HG02623 (cell line): ENCODE measurements around the gene HTR6.

Source experiments
- ATAC-seq: cut with Tn5 transposase; IDR thresholded peaks from one replicate; pipeline ENCODE4 v1.9.1; 2021; ENCODE audit warnings: moderate library complexity; ENCODE audit not compliant: unreplicated experiment

Gene HTR6

GRCh38 chr1:19717467-19717866 lies 52.8 kb downstream of the HTR6 start:
- ATAC-seq = no peak

DNA sequence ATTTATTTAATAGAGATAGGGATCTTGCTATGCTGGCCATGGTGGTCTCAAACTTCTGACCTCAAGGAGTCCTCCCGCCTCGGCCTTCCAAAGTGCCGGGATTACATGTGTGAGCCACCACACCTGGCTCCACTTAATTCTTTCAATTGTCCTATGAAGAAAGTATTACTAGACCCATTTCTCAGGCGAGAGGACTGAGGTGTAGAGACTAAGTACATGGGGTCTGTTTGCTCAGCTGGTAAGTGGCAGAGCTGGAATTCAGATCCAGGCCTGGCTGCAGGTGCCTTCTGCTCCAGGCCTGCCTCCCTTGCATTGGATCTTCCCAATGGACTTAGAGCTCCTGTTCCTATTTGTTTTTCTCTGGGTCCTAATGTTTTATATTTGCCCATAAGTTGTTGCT lies 55.5 kb downstream of the HTR6 start:
- ATAC-seq = no peak

- ATAC-seq = no peak
Measured at GRCh38 chr1:19720973-19721372, 56.3 kb downstream of the HTR6 start.

DNA sequence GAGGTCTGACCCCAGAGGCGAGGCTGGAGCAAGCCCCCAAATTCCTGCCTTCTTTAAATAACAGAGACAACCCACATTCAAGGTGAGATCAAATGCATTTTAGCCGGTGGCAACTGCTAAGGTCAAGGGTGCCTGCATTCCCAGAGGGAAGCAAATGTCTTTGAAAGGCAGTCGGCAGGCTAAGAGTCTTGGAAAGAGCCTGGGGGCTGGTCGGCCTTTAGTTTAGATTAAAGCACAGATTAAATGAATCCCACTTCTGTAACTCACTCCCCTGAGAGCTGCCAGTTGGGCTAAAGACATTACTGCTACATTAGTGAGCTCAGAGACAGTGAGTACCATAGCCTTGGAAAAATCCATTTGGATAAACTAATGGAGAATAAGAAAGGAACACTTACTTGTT lies 59.2 kb downstream of the HTR6 start:
- ATAC-seq = no peak

DNA sequence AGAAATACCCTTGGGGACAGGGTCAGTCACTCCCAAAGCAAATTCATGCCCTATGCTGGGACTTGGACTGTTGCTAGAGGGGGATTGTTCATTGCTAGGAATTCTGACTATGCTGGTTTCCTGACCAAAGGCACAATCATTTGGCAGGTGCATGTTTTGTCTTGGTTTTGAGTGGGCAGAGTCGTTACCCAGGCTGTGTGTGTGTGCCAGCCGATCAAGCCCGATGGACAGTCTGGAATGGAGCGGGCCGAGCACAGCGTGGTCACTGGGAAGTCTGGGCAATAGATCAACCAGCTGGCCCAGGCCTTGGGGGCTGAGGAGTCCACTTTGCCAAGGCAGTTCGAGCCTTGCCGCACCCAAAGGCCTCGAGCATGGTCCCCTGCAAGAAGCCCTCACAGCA lies 60.9 kb downstream of the HTR6 start:
- ATAC-seq = no peak

DNA sequence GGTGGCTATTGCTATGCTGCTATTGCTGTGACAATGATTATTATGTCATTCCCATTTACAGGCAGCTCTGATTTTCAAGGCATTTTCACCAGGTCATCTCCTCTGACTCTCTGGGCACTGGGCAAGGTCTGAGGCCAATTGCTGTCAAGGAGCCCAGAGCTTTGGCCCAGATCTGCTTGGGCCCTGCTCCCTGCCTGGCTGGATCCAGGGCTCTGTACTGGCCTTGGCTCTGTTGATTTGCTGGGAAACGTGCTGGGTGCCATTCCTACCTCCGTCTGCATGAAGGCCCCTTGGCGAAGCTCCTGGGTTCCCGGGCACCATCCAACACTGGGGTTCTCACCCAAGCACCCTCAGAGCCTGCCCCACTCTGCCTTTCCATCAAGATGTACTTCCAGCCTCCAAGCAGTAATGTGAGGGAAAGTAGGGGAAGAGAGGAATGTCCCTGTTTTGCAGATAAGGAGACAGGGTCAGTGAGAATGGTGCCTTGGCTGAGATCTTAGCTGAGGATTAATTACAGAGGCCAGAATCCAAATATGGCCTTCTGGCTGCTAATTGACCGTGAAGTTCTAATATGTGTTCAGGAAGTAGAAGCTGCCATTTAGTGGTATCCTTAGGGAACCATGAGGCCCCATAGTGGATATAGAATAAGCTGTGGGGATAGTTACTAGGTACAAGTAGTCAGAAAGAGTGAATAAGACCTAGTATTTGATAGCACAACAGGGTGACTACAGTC lies 63.9 kb downstream of the HTR6 start:
- ATAC-seq = no peak

GRCh38 chr1:19730232-19730631 lies 65.6 kb downstream of the HTR6 start:
- ATAC-seq = no peak
